HG03460 (cell line): Measurements from ENCODE around the gene IL2RA.
"Not testable (repeated sequence)": the region's sequence is repeated elsewhere in the genome, so short reads cannot be mapped to it uniquely, and the experiment has no call there.

Source experiments
- ATAC-seq: cut with Tn5 transposase; IDR thresholded peaks from one replicate; pipeline ENCODE4 v1.9.1; 2021; ENCODE audit not compliant: unreplicated experiment

Gene IL2RA

GRCh38 chr10:6062101-6062771 lies at the start of gene IL2RA:
Gene IL2RA, minus strand, starts transcription at chr10:6062367. Its CDS starts 216 bp downstream, at chr10:6062151.
- ATAC-seq, result no peak

GRCh38 chr10:6110136-6110535 lies 48.0 kb upstream of the IL2RA start:
- no peak for ATAC-seq

- ATAC-seq, result no peak
Measured at GRCh38 chr10:6109444-6109775, 47.2 kb upstream of the IL2RA start.

- ATAC-seq, result no peak
Measured at GRCh38 chr10:6108631-6109443, 46.7 kb upstream of the IL2RA start.

GRCh38 chr10:6108072-6108471 lies 45.9 kb upstream of the IL2RA start:
- ATAC-seq, result no peak

- ATAC-seq, result not testable (repeated sequence)
Measured at GRCh38 chr10:6107616-6108015, 45.4 kb upstream of the IL2RA start.

GRCh38 chr10:6103591-6103990 lies 41.4 kb upstream of the IL2RA start:
- no peak for ATAC-seq

GRCh38 chr10:6102128-6102527 lies 40.0 kb upstream of the IL2RA start:
- ATAC-seq, result no peak

GRCh38 chr10:6101181-6101580 lies 39.0 kb upstream of the IL2RA start:
- ATAC-seq, result peak; percentile 79

- no peak for ATAC-seq
Measured at GRCh38 chr10:6100370-6100769, 38.2 kb upstream of the IL2RA start.

- no peak for ATAC-seq
Measured at GRCh38 chr10:6098156-6098555, 36.0 kb upstream of the IL2RA start.

GRCh38 chr10:6097063-6097462 lies 34.9 kb upstream of the IL2RA start:
- no peak for ATAC-seq

- ATAC-seq, result no peak
Measured at GRCh38 chr10:6095810-6096570, 33.8 kb upstream of the IL2RA start.

GRCh38 chr10:6092731-6093130 lies 30.6 kb upstream of the IL2RA start:
- no peak for ATAC-seq

- ATAC-seq, result no peak
Measured at GRCh38 chr10:6091630-6092029, 29.5 kb upstream of the IL2RA start.

GRCh38 chr10:6089334-6090219 lies 27.4 kb upstream of the IL2RA start:
- ATAC-seq, result peak; percentile 10

GRCh38 chr10:6088721-6089333 lies 26.7 kb upstream of the IL2RA start, which contains the start of gene RBM17:
Gene RBM17, plus strand, starts transcription at chr10:6089034. Its CDS starts 8,032 bp downstream, at chr10:6097066.
- peak; percentile 76 for ATAC-seq

GRCh38 chr10:6086375-6087233 lies 24.4 kb upstream of the IL2RA start:
- peak; percentile 45 for ATAC-seq
